Endothelial cell of umbilical vein (primary cell): ENCODE data around the gene RAB40C.

ENCODE experiments used
- CTCF ChIP-seq, 2 donors: IDR thresholded peaks; 1 replicate in 1 of 2; 2 replicates in 1 of 2; pipeline ENCODE4 v1.5.1; 2011; ENCODE audit warnings: low read length in 2 of 2, mild to moderate bottlenecking in 2 of 2, moderate library complexity in 2 of 2, control low read depth in 1 of 2, inconsistent platforms in 1 of 2, low read depth in 1 of 2; ENCODE audit not compliant: insufficient read depth in 1 of 2; ENCODE audit errors: extremely low read depth in 1 of 2
- EZH2 ChIP-seq: IDR thresholded peaks from 2 replicates; pipeline ENCODE4 v1.6.1; 2012; ENCODE audit warnings: borderline replicate concordance, low read depth, mild to moderate bottlenecking, moderate library complexity, low read length, inconsistent platforms; ENCODE audit not compliant: severe bottlenecking
- GATA2 ChIP-seq: IDR thresholded peaks from 2 replicates; pipeline ENCODE4 v1.7.0; 2011; ENCODE audit warnings: low read depth, mild to moderate bottlenecking, moderate library complexity, mixed read lengths, low read length; ENCODE audit not compliant: insufficient read length, insufficient read depth
- POLR2A ChIP-seq: IDR thresholded peaks from 2 replicates; pipeline ENCODE4 v1.6.1; 2012; ENCODE audit warnings: low read depth, mild to moderate bottlenecking, control low read depth, low read length

- TF ChIP-seq CTCF (IDR thresholded peaks at IDR 0.05; ENCODE audit: extremely low read depth in 1 of 2, insufficient read depth in 1 of 2, low read depth in 1 of 2, low read length in 2 of 2) (no peak), EZH2 (no peak), GATA2 (no peak), POLR2A (no peak)
These were observed 3.7 kb upstream of the RAB40C start for GRCh38 chr16:586047-586644.
